A673 (cell line): ENCODE results near the gene CTAGE9.

Experiments
- EZH2 ChIP-seq: fragments of 200-600 bp; sonication (generic); IDR thresholded peaks from 2 replicates; pipeline ENCODE4 v1.6.1; 2017; ENCODE audit warnings: borderline replicate concordance, low read depth, mild to moderate bottlenecking, mixed read lengths, antibody characterized with exemption, low read length; ENCODE audit not compliant: poor library complexity, severe bottlenecking
- TF ChIP-seq, protein P1 (sequence below): fragments of 300-800, 200-600 bp; sonication (generic); conservative IDR thresholded peaks from 2 replicates; pipeline ENCODE4 v1.5.1; 2017; ENCODE audit warnings: low read depth, mild to moderate bottlenecking, antibody characterized with exemption, low read length, moderate library complexity, mixed read lengths

DNA sequence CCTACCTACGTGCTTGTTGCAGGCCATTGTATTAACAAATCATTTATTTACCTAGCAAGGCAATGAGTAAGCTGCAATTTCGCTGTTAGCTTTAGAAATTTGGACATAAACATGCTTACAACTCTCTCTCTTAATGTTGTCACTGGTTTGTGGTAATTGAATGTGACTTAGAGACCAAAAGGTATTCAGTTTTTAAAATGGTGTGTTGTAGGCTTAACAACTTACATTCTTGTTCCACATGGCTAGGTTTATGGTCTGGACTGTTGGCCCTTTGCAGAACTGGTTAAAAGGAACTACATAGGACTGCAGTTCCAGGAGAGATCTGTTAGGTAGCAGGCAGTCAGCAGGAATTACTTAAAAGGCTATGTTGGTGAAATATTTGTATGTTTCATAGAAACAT is 10.3 kb upstream of the CTAGE9 start:
- TF ChIP-seq, protein P1, sequence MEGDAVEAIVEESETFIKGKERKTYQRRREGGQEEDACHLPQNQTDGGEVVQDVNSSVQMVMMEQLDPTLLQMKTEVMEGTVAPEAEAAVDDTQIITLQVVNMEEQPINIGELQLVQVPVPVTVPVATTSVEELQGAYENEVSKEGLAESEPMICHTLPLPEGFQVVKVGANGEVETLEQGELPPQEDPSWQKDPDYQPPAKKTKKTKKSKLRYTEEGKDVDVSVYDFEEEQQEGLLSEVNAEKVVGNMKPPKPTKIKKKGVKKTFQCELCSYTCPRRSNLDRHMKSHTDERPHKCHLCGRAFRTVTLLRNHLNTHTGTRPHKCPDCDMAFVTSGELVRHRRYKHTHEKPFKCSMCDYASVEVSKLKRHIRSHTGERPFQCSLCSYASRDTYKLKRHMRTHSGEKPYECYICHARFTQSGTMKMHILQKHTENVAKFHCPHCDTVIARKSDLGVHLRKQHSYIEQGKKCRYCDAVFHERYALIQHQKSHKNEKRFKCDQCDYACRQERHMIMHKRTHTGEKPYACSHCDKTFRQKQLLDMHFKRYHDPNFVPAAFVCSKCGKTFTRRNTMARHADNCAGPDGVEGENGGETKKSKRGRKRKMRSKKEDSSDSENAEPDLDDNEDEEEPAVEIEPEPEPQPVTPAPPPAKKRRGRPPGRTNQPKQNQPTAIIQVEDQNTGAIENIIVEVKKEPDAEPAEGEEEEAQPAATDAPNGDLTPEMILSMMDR = no peak
- TF ChIP-seq EZH2 = no peak
